Uterus (tissue), 2 donors: Measurements from ENCODE around the gene CA5B.

Experiments
- POLR2A ChIP-seq, 2 donors: fragments of 450-650 bp; IDR thresholded peaks; one replicate each; pipeline ENCODE4 v1.6.1; 2016; ENCODE audit warnings: antibody characterized with exemption in 2 of 2, mild to moderate bottlenecking in 1 of 2, moderate library complexity in 1 of 2
- TF ChIP-seq, protein P1 (sequence below), 4 experiments: fragments of 200-600 bp in 2 of 4; fragments of 450-650 bp in 2 of 4; sonication (generic) in 2 of 4; IDR thresholded peaks; one replicate each; pipeline ENCODE4 v1.5.1; 2016 to 2019; ENCODE audit warnings: antibody characterized with exemption in 4 of 4, mild to moderate bottlenecking in 2 of 4, moderate library complexity in 1 of 4

DNA sequence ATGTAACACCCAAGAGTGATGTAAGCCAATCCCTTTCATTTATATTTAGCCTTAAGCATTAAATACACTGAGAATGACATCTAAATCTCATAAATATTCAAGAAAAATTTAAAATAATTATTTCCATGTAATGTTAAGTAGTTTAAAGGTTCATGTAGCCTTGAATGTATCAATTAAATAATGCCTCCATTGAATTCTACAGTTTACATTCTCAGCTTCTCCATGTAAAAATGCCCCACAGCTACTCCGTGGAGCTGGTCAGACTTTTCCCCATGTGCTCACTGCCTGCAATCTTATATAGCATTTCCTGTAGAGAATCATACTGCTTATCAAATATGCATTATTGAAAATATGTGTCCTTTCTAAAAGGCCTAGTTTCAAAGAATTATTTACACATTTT is 91.1 kb downstream of the CA5B start:
- TF ChIP-seq, protein P1, sequence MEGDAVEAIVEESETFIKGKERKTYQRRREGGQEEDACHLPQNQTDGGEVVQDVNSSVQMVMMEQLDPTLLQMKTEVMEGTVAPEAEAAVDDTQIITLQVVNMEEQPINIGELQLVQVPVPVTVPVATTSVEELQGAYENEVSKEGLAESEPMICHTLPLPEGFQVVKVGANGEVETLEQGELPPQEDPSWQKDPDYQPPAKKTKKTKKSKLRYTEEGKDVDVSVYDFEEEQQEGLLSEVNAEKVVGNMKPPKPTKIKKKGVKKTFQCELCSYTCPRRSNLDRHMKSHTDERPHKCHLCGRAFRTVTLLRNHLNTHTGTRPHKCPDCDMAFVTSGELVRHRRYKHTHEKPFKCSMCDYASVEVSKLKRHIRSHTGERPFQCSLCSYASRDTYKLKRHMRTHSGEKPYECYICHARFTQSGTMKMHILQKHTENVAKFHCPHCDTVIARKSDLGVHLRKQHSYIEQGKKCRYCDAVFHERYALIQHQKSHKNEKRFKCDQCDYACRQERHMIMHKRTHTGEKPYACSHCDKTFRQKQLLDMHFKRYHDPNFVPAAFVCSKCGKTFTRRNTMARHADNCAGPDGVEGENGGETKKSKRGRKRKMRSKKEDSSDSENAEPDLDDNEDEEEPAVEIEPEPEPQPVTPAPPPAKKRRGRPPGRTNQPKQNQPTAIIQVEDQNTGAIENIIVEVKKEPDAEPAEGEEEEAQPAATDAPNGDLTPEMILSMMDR (IDR thresholded peaks at IDR 0.05), result no peak
- no peak for TF ChIP-seq POLR2A (IDR thresholded peaks at IDR 0.05)
